Epithelial cell of esophagus (primary cell): Measurements from ENCODE around the gene IL33.

ENCODE experiments used
- DNase-seq: peaks from one replicate; pipeline ENCODE4 v3.0.0; 2010; ENCODE audit warnings: low read depth
- H3K4me3 ChIP-seq: 2 replicates; pipeline ENCODE4 v1.5.1; 2011; ENCODE audit warnings: mild to moderate bottlenecking, low read length, control low read depth
- TF ChIP-seq, protein P1 (sequence below): IDR thresholded peaks from 2 replicates; pipeline ENCODE4 v1.5.1; 2011; ENCODE audit warnings: low read depth, mild to moderate bottlenecking, low read length, control low read depth, inconsistent platforms; ENCODE audit not compliant: insufficient read depth; ENCODE audit errors: missing control alignments

The IL33 gene

DNA sequence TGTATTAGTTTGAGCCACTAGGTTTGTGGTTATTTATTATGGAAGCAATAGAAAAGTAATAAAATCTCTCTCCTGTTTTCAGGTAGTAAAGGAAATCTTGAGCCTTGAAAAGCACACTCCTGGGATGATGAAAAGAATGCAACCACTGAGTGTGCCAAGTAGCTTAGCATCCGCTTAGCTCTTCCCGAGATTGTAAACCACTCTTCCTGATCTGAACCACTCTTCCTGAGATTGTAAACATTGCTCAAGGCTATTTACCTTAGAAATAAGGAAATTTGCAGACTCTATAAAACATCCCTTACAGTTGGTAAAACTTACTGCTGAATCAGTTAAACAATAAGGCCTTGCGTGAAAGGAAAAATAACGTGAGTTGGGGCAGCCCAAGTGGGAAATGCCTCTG lies 17.4 kb upstream of the IL33 start:
- TF ChIP-seq, protein P1, sequence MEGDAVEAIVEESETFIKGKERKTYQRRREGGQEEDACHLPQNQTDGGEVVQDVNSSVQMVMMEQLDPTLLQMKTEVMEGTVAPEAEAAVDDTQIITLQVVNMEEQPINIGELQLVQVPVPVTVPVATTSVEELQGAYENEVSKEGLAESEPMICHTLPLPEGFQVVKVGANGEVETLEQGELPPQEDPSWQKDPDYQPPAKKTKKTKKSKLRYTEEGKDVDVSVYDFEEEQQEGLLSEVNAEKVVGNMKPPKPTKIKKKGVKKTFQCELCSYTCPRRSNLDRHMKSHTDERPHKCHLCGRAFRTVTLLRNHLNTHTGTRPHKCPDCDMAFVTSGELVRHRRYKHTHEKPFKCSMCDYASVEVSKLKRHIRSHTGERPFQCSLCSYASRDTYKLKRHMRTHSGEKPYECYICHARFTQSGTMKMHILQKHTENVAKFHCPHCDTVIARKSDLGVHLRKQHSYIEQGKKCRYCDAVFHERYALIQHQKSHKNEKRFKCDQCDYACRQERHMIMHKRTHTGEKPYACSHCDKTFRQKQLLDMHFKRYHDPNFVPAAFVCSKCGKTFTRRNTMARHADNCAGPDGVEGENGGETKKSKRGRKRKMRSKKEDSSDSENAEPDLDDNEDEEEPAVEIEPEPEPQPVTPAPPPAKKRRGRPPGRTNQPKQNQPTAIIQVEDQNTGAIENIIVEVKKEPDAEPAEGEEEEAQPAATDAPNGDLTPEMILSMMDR: no peak
- DNase-seq: peak; percentile 46
- no peak overlapping the region for H3K4me3 ChIP-seq

DNA sequence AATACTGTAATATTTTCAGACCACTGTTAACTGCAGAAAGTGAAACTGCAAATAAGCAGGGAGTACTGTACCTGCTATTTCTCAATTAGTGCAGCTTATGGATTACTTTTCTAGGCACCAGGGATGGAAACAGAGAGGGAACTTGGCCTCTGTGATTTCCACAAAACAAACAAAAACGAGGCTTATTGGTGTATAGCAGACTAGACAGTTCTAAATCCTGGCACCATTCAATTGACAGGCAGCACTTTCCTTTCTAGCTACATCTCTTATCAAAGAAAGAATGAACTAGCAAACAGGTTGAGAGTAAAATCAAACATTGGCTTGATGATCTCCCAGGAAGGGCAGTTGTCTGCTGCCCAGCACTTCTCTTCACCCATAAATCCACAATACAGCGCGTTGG lies 16.0 kb upstream of the IL33 start:
- DNase-seq: no peak
- no peak overlapping the region for H3K4me3 ChIP-seq
- TF ChIP-seq, protein P1: no peak

DNA sequence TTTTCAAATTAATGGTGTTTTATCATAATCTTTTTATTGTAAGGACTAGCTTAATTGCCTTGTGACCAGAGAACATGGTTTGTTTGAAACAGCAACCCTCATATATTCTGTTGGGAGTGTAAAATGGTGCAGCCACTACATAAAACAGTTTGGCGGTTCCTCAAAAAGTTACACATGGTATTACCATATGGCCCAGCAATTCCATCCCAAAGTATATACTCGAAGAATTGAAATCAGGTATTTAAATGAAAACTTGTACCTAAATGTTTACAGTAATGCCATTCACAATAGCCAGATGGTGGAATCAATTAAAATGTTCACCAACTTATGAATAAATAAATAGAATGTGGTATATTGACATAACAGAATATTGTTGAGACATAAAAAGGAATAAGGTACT lies 14.8 kb upstream of the IL33 start:
- no peak overlapping the region for H3K4me3 ChIP-seq
- DNase-seq: no peak
- TF ChIP-seq, protein P1: no peak

DNA sequence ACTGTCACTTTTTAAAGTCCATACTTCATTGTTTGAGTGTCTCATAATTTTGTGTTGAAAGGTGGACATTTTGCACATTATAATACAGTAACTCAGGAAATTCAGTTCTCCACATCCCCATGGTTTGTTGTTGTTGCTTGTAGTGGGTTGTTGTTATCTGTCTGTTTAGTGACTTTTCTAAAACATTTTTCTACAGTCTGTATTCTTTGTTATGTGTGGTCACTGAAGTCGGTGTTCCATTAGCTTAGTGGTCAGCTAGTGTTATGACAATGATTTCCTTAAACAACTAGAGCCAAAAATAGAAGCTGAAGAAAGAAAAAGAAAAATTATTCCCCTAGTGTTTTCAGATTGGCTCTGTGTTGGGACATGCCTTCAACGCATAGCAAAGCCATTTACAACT lies 5.6 kb upstream of the IL33 start:
- no peak overlapping the region for H3K4me3 ChIP-seq
- TF ChIP-seq, protein P1: no peak
- DNase-seq: no peak

DNA sequence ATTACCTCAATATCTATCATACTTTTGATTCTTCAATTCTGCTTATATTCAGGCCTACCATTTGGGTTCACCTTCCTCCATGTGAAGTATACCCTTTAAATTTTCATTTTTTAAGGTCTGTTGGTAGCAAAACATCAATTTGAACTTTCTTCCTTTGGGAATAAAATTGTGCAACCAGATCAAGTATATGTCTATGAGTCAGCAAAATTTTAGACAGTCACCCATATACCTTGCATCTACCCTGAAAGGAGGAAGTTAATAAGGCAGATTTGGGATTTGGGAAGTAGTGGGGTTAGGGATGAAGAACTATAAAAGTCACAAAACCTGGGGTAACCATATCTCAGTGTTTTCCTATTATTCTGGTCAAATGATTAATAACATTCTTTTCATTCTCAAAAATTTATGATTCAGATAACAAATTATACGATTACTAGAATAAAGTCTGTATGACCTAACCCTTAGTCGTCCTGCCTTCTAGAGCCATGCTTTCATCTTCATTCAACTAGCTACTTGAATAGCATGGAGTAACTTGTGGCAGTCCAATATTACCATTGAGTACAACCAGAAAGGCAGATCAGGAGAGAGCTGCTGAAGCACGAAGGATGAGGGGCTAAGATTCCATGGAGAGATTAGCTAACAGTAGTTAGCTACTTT lies 2.8 kb upstream of the IL33 start:
- DNase-seq: peak; percentile 38
- no peak overlapping the region for H3K4me3 ChIP-seq
- TF ChIP-seq, protein P1: no peak

DNA sequence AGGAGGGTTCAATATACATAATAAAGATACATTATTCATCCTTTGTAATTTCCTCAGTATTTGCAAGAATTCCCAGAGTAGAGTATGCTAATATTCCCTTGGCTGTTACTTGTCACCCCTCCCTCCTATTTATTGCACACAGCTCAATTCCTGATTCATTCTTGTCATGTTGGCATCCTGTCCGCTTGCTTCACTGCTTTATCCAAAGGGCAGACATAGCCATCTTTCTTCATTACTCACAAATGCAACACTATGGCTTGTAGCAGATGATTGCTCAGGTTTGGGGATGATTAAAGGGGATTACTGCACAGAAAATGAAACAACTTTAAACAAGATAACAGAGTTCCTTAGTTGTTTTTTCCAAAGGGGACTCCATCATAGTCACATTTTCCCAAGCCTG lies 1.2 kb upstream of the IL33 start:
- peak; percentile 73 for DNase-seq
- TF ChIP-seq, protein P1: no peak
- H3K4me3 ChIP-seq: no peak overlapping the region

DNA sequence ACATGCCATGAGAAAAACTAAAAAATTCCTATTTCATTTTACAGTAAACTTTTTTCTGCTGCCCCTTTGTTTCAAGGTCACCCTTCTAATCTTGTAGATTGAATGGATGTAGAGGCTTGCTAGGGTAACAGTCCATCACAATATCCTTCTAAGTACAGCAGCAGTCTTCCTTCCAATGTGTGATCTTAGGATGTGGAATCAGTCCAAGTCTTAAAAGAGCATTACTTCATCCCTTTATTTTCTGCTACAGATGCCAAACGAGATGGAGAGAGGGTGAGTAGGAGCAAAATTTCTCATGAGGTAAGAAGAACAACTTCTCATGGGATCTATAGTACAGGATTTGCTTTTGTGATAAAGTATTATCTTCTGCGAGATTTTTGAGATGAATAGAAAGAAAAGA lies 704 bp upstream of the IL33 start:
- DNase-seq: no peak
- TF ChIP-seq, protein P1: no peak

More for the DNA sequence above, 704 bp upstream of the IL33 start:
- H3K4me3 ChIP-seq: no peak overlapping the region
